Measurements from ENCODE around the gene GPHN. TPM values are rescaled to one million over a fixed set of nuclear protein-coding genes. Genes with fewer than 3 reads are reported as not detected.

The GPHN gene
- total and polyA plus RNA-seq, 2 of the 4 experiments (the other 2 are of a cell fraction): 8.0 to 8.1 TPM

DNA sequence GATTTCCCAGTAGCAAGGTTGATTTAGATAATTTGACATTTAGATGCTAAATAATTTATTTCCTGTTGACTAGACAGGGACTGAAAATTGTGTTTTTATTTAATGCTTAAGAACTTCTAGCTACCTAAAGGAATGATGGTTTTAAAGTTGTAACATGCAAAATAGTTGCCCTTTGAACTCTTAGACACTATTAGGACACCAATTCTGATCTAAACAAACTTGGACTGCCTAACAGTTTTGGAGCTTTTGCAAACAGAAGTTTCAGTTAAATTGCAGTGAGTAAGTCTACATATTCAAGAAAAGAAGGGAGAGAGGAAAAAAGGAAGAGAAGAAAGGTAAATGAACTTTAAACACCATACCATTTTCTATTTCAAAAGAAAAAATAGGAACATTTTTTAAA is 492.0 kb downstream of the GPHN start:
- Histone ChIP-seq H4K20me1 (ENCODE audit: insufficient read depth, low read length) (no peaks in the 10 kb centered on the region), H4K5ac (ENCODE audit: low read depth, low read length) (no peak overlapping the region), H3K9me1 (ENCODE audit: insufficient read depth, low read length) (no peaks in the 10 kb centered on the region), H2AK5ac (ENCODE audit: low read depth, low read length) (no peak overlapping the region), H3K23ac (ENCODE audit: low read depth, low read length) (no peak overlapping the region), H2BK120ac (ENCODE audit: low read depth, low read length) (no peak overlapping the region), H2AFZ (replicated peaks; ENCODE audit: low read length, poor library complexity) (no peak overlapping the region), H3K9me3 (ENCODE audit: control insufficient read depth, insufficient read depth, low read length) (no peaks in the 10 kb centered on the region), H2BK5ac (ENCODE audit: low read depth, low read length, poor library complexity, severe bottlenecking) (no peak overlapping the region), H3K36me3 (ENCODE audit: control insufficient read depth, insufficient read depth, low read length) (no peaks in the 10 kb centered on the region), H2AK9ac (replicated peaks; ENCODE audit: low read depth, low read length, poor library complexity) (no peak overlapping the region), H3K56ac (ENCODE audit: extremely low read depth, insufficient read depth, low read length) (no peak overlapping the region), H3K4ac (ENCODE audit: low read depth, low read length) (no peak overlapping the region), H3K27ac (ENCODE audit: insufficient read depth, low read length) (no peak overlapping the region), H3K18ac (ENCODE audit: low read depth, low read length) (no peak overlapping the region), H3K4me1 (ENCODE audit: control insufficient read depth, insufficient read depth, low read length) (no peaks in the 10 kb centered on the region), H3K9ac (ENCODE audit: low read depth, low read length) (no peak overlapping the region), H3K4me3 (ENCODE audit: insufficient read depth, low read depth, low read length) (no peak overlapping the region), H2BK20ac (ENCODE audit: low read depth, low read length) (no peak overlapping the region), H4K8ac (ENCODE audit: low read depth in 2 of 2, low read length in 2 of 2) (no peak overlapping the region), H3K27me3 (ENCODE audit: control insufficient read depth, insufficient read depth, low read length) (no peaks in the 10 kb centered on the region), H4K91ac (ENCODE audit: insufficient read depth, low read depth, low read length) (no peak overlapping the region), H2BK15ac (ENCODE audit: low read depth, low read length) (no peak overlapping the region), H3K14ac (replicated peaks; ENCODE audit: low read depth, low read length) (no peak overlapping the region), H3K4me2 (ENCODE audit: low read depth, low read length) (no peak overlapping the region), H3K79me1 (ENCODE audit: low read depth in 1 of 2, low read length in 2 of 2) (no peaks in the 10 kb centered on the region)
- ChIA-PET CTCF (no interaction called here), POLR2A (ENCODE audit: unreplicated experiment) (no interaction called here)
- TF ChIP-seq BHLHE40 (IDR thresholded peaks at IDR 0.05; ENCODE audit: low read depth, low read length) (no peak), SMC3 (IDR thresholded peaks at IDR 0.05; ENCODE audit: low read depth, low read length) (no peak), MAZ (IDR thresholded peaks at IDR 0.05; ENCODE audit: borderline replicate concordance, low read depth, low read length) (no peak), FOS (IDR thresholded peaks at IDR 0.05; ENCODE audit: low read depth, low read length) (no peak), POLR2A (IDR thresholded peaks at IDR 0.05; ENCODE audit: low read depth, low read length) (no peak), CEBPB (IDR thresholded peaks at IDR 0.05; ENCODE audit: low read depth, low read length) (no peak), MXI1 (IDR thresholded peaks at IDR 0.05; ENCODE audit: borderline replicate concordance, low read depth, low read length) (no peak), CHD1 (IDR thresholded peaks at IDR 0.05; ENCODE audit: low read depth, low read length) (no peak), MAFK (IDR thresholded peaks at IDR 0.05; ENCODE audit: low read depth, low read length) (no peak), RFX5 (IDR thresholded peaks at IDR 0.05; ENCODE audit: low read depth, low read length) (no peak), RAD21 (IDR thresholded peaks at IDR 0.05; ENCODE audit: low read length) (no peak), RCOR1 (IDR thresholded peaks at IDR 0.05; ENCODE audit: insufficient replicate concordance, low read length) (no peak)
- TF ChIP-seq, protein P1, sequence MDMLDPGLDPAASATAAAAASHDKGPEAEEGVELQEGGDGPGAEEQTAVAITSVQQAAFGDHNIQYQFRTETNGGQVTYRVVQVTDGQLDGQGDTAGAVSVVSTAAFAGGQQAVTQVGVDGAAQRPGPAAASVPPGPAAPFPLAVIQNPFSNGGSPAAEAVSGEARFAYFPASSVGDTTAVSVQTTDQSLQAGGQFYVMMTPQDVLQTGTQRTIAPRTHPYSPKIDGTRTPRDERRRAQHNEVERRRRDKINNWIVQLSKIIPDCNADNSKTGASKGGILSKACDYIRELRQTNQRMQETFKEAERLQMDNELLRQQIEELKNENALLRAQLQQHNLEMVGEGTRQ (IDR thresholded peaks at IDR 0.05; ENCODE audit: low read depth, low read length): no peak
- TF ChIP-seq, protein P2, sequence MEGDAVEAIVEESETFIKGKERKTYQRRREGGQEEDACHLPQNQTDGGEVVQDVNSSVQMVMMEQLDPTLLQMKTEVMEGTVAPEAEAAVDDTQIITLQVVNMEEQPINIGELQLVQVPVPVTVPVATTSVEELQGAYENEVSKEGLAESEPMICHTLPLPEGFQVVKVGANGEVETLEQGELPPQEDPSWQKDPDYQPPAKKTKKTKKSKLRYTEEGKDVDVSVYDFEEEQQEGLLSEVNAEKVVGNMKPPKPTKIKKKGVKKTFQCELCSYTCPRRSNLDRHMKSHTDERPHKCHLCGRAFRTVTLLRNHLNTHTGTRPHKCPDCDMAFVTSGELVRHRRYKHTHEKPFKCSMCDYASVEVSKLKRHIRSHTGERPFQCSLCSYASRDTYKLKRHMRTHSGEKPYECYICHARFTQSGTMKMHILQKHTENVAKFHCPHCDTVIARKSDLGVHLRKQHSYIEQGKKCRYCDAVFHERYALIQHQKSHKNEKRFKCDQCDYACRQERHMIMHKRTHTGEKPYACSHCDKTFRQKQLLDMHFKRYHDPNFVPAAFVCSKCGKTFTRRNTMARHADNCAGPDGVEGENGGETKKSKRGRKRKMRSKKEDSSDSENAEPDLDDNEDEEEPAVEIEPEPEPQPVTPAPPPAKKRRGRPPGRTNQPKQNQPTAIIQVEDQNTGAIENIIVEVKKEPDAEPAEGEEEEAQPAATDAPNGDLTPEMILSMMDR (conservative IDR thresholded peaks at IDR 0.05; ENCODE audit: low read depth, low read length): no peak
- BruUV-seq (replicated peaks): no TSS peak
- intact Hi-C loops (cut with micrococcal nuclease) (no loop called here), in situ Hi-C loops (cut with MboI; ENCODE audit: low sequenced_read_pairs) (no loop called here), dilution Hi-C loops (cut with HindIII; ENCODE audit: low sequenced_read_pairs, unreplicated experiment) (no loop called here)
- DNase-seq (no peak), ATAC-seq (ENCODE audit: low read depth) (no peak)
